PFSK-1 (cell line): ENCODE data around the gene POLR1A.

ENCODE experiments used
- FOXP2 ChIP-seq: optimal IDR thresholded peaks from 2 replicates; pipeline ENCODE3; 2011; ENCODE audit warnings: borderline replicate concordance, control low read depth, inconsistent platforms; ENCODE audit not compliant: insufficient read depth; ENCODE audit errors: extremely low read length, extremely low read depth
- SIN3A ChIP-seq: IDR thresholded peaks from 2 replicates; pipeline ENCODE4 v1.6.1; 2012; ENCODE audit warnings: mild to moderate bottlenecking, low read length, moderate library complexity, borderline replicate concordance; ENCODE audit not compliant: insufficient read depth
- TAF1 ChIP-seq: IDR thresholded peaks from 2 replicates; pipeline ENCODE4 v1.6.1; 2012; ENCODE audit warnings: low read length, control low read depth, borderline replicate concordance; ENCODE audit not compliant: insufficient read depth

GRCh38 chr2:86021396-86022378, 84.0 kb downstream of the POLR1A start:
- TF ChIP-seq FOXP2, result no peak
- TF ChIP-seq TAF1, result no peak
- TF ChIP-seq SIN3A, result no peak
